Measurements from ENCODE around the gene UBAC2.

DNA sequence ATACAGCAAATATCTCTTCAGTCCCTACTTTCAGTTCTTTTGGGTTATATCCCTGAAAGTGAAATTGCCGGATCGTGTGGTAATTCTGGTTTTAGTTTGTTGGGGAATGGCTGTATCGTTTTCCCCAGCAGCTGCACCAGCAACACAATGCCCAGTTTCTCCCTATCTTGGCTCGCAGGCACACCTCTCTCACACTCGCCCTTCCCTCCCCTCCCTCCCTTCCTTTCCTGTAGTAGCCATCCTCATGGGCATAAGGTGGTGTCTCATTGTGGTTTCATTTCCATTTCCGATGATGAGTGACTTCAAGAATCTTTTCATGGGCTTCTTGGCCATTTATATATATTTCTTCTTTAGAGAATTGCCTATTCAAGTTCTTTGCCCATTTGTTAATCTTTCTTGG is 66.2 kb downstream of the UBAC2 start:
- TF ChIP-seq SPI1 (IDR thresholded peaks at IDR 0.05; ENCODE audit: low read depth, low read length) (no peak), POU2F2 (IDR thresholded peaks at IDR 0.05; ENCODE audit: low read depth, low read length) (no peak), POLR2A (IDR thresholded peaks at IDR 0.05; ENCODE audit: low read depth, low read length) (no peak), TAF1 (IDR thresholded peaks at IDR 0.05; ENCODE audit: low read depth, low read length) (no peak), POLR2AphosphoS5 (IDR thresholded peaks at IDR 0.05; ENCODE audit: low read depth, low read length) (no peak)
